HCT116 (cell line): ENCODE results near the gene LIN7A. TPM values are rescaled to one million over a fixed set of nuclear protein-coding genes. Genes with fewer than 3 reads are reported as not detected.

Experiments used
- ATAC-seq: fragments of 200-7000 bp; cut with Tn5 transposase; 2 replicates; pipeline ENCODE4 v1.9.1; 2020; ENCODE audit warnings: mild to moderate bottlenecking, moderate library complexity
- BruUV-seq: library from RNA; stranded (reverse); fragments of 400-500 nt; replicated peaks from 2 replicates; lab custom pipeline; 2021; lab: Mats Ljungman, UMichigan
- CTCF ChIA-PET: fragments of 300-600 bp; sonication (Branson Sonifier 250); formaldehyde crosslinking; loops from one replicate; lab custom pipeline; 2021; ENCODE audit warnings: antibody characterized with exemption; lab: Charles Lee
- POLR2A ChIA-PET: fragments of 300-600, 350-600 bp; sonication (Branson Sonifier 250); formaldehyde crosslinking; loops from one replicate; lab custom pipeline; 2021; ENCODE audit warnings: antibody characterized with exemption; lab: Charles Lee
- RAD21 ChIA-PET, 2 experiments: fragments of 300-600 bp; sonication (Branson Sonifier 250); formaldehyde crosslinking; loops; one replicate each; lab custom pipeline; 2023; ENCODE audit warnings: low total read pairs in 2 of 2; ENCODE audit not compliant: uncharacterized antibody in 2 of 2, unreplicated experiment in 2 of 2, low non-redundant PET in 1 of 2; lab: Charles Lee
- DNase-seq: peaks from one replicate; pipeline ENCODE4 v3.0.0-alpha.2; 2010; ENCODE audit warnings: low read depth, low spot score
- H2AFZ ChIP-seq: fragments of 200-600 bp; shearing (Covaris generic), sonication (generic); 2 replicates; pipeline ENCODE4 v1.6.1; 2017; ENCODE audit warnings: low read depth, mixed run types, mixed read lengths, antibody characterized with exemption, low read length; ENCODE audit not compliant: poor library complexity, severe bottlenecking
- H3K27ac ChIP-seq: 2 replicates; pipeline ENCODE4 v1.5.1; 2012; ENCODE audit warnings: low read depth, low read length
- H3K27me3 ChIP-seq: fragments of 200-600 bp; sonication (generic); 2 replicates; pipeline ENCODE4 v1.6.1; 2016; ENCODE audit warnings: mixed run types, low read length, mixed read lengths; ENCODE audit not compliant: insufficient read depth
- H3K36me3 ChIP-seq, 2 experiments: fragments of 200-500 bp in 1 of 2; fragments of 200-600 bp in 1 of 2; sonication (Bioruptor generic) in 1 of 2; sonication (generic) in 1 of 2; 2 replicates each; pipeline versions ENCODE4 v1.5.1 to v1.6.1; 2014 to 2016; ENCODE audit warnings: low read length in 2 of 2, inconsistent platforms in 1 of 2, mixed read lengths in 1 of 2, mixed run types in 1 of 2; ENCODE audit not compliant: insufficient read depth in 2 of 2, control insufficient read depth in 1 of 2
- H3K4me1 ChIP-seq, 2 experiments: fragments of 200-600 bp in 1 of 2; sonication (generic) in 1 of 2; 2 replicates each; pipeline versions ENCODE4 v1.5.1 to v1.6.1; 2012 to 2017; ENCODE audit warnings: low read length in 2 of 2, inconsistent platforms in 1 of 2, mild to moderate bottlenecking in 1 of 2, mixed read lengths in 1 of 2, mixed run types in 1 of 2, moderate library complexity in 1 of 2; ENCODE audit not compliant: insufficient read depth in 2 of 2, control insufficient read depth in 1 of 2
- H3K4me2 ChIP-seq: fragments of 200-600 bp; sonication (generic); 2 replicates; pipeline ENCODE4 v1.6.1; 2017; ENCODE audit warnings: mixed run types, low read length, mixed read lengths
- H3K4me3 ChIP-seq, 2 experiments: fragments of 200-600 bp in 1 of 2; sonication (generic) in 1 of 2; replicated peaks in 1 of 2; 2 replicates each; pipeline ENCODE4 v1.5.1; 2011 to 2016; ENCODE audit warnings: low read length in 2 of 2, control low read depth in 1 of 2, low read depth in 1 of 2, mild to moderate bottlenecking in 1 of 2, mixed read lengths in 1 of 2, mixed run types in 1 of 2
- H3K79me2 ChIP-seq: fragments of 200-600 bp; sonication (generic); 2 replicates; pipeline ENCODE4 v1.6.1; 2017; ENCODE audit warnings: mild to moderate bottlenecking, mixed run types, low read length, moderate library complexity, mixed read lengths; ENCODE audit not compliant: insufficient read depth
- H3K9ac ChIP-seq: fragments of 200-600 bp; sonication (generic); 2 replicates; pipeline ENCODE4 v1.6.1; 2016; ENCODE audit warnings: low read length, mixed read lengths
- H3K9me2 ChIP-seq: fragments of 200-600 bp; sonication (generic), shearing (Covaris generic); 2 replicates; pipeline ENCODE4 v1.6.1; 2017; ENCODE audit warnings: mixed run types, mild to moderate bottlenecking, moderate library complexity; ENCODE audit not compliant: insufficient read depth
- H3K9me3 ChIP-seq, 2 experiments: fragments of 200-500 bp in 1 of 2; fragments of 200-600 bp in 1 of 2; sonication (Bioruptor generic) in 1 of 2; sonication (generic) in 1 of 2; 2 replicates each; pipeline ENCODE4 v1.6.1; 2014 to 2017; ENCODE audit warnings: low read length in 2 of 2, mixed read lengths in 2 of 2, inconsistent platforms in 1 of 2, low read depth in 1 of 2, mild to moderate bottlenecking in 1 of 2, mixed run types in 1 of 2, moderate library complexity in 1 of 2; ENCODE audit not compliant: control insufficient read depth in 1 of 2, insufficient read depth in 1 of 2
- H4K20me1 ChIP-seq: fragments of 200-600 bp; sonication (generic), shearing (Covaris generic); 2 replicates; pipeline ENCODE4 v1.6.1; 2017; ENCODE audit warnings: mixed run types, mild to moderate bottlenecking, moderate library complexity; ENCODE audit not compliant: insufficient read depth
- CBX3 ChIP-seq: IDR thresholded peaks from 2 replicates; pipeline ENCODE4 v1.6.1; 2012; ENCODE audit warnings: low read depth
- CEBPB ChIP-seq: IDR thresholded peaks from 2 replicates; pipeline ENCODE4 v1.6.1; 2012; ENCODE audit warnings: low read depth
- EGR1 ChIP-seq: IDR thresholded peaks from 2 replicates; pipeline ENCODE4 v1.6.1; 2012; ENCODE audit warnings: low read depth
- ELF1 ChIP-seq: IDR thresholded peaks from 2 replicates; pipeline ENCODE4 v1.6.1; 2012; ENCODE audit warnings: low read depth, borderline replicate concordance
- FOSL1 ChIP-seq: IDR thresholded peaks from 2 replicates; pipeline ENCODE4 v1.6.1; 2012; ENCODE audit warnings: low read depth
- JUND ChIP-seq: IDR thresholded peaks from 2 replicates; pipeline ENCODE4 v1.6.1; 2012
- POLR2A ChIP-seq: IDR thresholded peaks from 2 replicates; pipeline ENCODE4 v1.7.0; 2011; ENCODE audit warnings: borderline replicate concordance; ENCODE audit not compliant: insufficient read depth, insufficient read length; ENCODE audit errors: extremely low read depth
- POLR2AphosphoS5 ChIP-seq: IDR thresholded peaks from 2 replicates; pipeline ENCODE4 v1.6.1; 2011; ENCODE audit warnings: mild to moderate bottlenecking, low read depth, low read length, moderate library complexity
- SIN3A ChIP-seq: IDR thresholded peaks from 2 replicates; pipeline ENCODE4 v1.6.1; 2012; ENCODE audit warnings: low read depth
- TCF7L2 ChIP-seq: IDR thresholded peaks from 2 replicates; pipeline ENCODE4 v1.7.0; 2011; ENCODE audit warnings: borderline replicate concordance, inconsistent platforms; ENCODE audit not compliant: insufficient read depth, insufficient read length; ENCODE audit errors: extremely low read depth
- YY1 ChIP-seq: IDR thresholded peaks from 2 replicates; pipeline ENCODE4 v1.6.1; 2011; ENCODE audit warnings: low read length, low read depth, moderate library complexity, mild to moderate bottlenecking; ENCODE audit not compliant: insufficient replicate concordance; ENCODE audit errors: extremely low read depth
- ZBTB33 ChIP-seq: IDR thresholded peaks from 2 replicates; pipeline ENCODE4 v1.6.1; 2011; ENCODE audit warnings: mild to moderate bottlenecking, low read length, moderate library complexity; ENCODE audit not compliant: insufficient replicate concordance; ENCODE audit errors: extremely low read depth
- ZFX ChIP-seq: fragments of 450-650 bp; IDR thresholded peaks from 2 replicates; pipeline ENCODE4 v1.6.1; 2017
- intact Hi-C: fragments of 100-400 bp; cut with micrococcal nuclease; formaldehyde crosslinking; loops from 2 replicates; pipeline ENCODE4 v1.10.0; 2022
- total RNA-seq: library from RNA; stranded (reverse); gene quantifications from one replicate; pipeline ENCODE4 v1.2.1, GENCODE V29; 2021; ENCODE audit not compliant: unreplicated experiment
- TF ChIP-seq, protein P1 (sequence below): IDR thresholded peaks from 2 replicates; pipeline ENCODE4 v1.6.1; 2012
- TF ChIP-seq, protein P2 (sequence below): IDR thresholded peaks from 2 replicates; pipeline ENCODE4 v1.6.1; 2012; ENCODE audit warnings: low read depth

LIN7A gene
- total RNA-seq, 1 experiment from 2014 or later = 1.5 TPM

DNA sequence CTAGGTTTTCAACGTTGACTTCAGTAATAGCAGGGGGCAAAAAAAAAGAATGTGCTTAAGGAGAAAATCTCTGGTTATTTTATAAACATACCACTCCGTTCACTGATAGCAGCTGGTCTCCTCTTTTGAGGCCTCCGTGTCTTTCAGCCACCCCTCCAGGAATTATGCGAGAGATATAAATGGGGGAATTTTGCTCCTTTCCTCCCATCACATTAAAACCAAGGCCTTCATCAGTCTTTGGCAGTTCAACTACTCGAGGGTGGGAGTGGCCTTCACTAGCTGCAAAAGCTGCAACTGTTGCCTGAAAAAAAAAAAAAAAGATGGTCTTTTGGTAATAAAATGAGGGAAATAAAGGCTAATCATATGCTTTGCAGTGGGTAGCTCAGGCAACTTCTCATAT is 92.1 kb downstream of the LIN7A start:
- H3K27me3 ChIP-seq = peaks cover 19% of the 10 kb centered on the region; the same call in 1 of the 2 replicates
- H3K9me2 ChIP-seq = no peaks in the 10 kb centered on the region
- H3K4me1 ChIP-seq = no peaks in the 10 kb centered on the region
- H3K9me3 ChIP-seq = no peaks in the 10 kb centered on the region
- BruUV-seq = no TSS peak
- TF ChIP-seq JUND (no peak), EGR1 (no peak), CEBPB (no peak), POLR2AphosphoS5 (no peak), YY1 (no peak), ZFX (no peak), FOSL1 (no peak), CBX3 (no peak), POLR2A (no peak), ELF1 (no peak), TCF7L2 (no peak)
- TF ChIP-seq, protein P1, sequence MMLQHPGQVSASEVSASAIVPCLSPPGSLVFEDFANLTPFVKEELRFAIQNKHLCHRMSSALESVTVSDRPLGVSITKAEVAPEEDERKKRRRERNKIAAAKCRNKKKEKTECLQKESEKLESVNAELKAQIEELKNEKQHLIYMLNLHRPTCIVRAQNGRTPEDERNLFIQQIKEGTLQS = no peak
- TF ChIP-seq, all 23 proteins: peak for 0
- Histone ChIP-seq H3K27ac (no peak overlapping the region), H3K9ac (no peak overlapping the region), H3K79me2 (no peaks in the 10 kb centered on the region), H3K4me3 (no peak overlapping the region), H2AFZ (no peak overlapping the region), H3K36me3 (no peaks in the 10 kb centered on the region), H3K4me2 (no peak overlapping the region), H4K20me1 (no peaks in the 10 kb centered on the region)
- intact Hi-C loops = no loop called here
- RAD21 ChIA-PET = no interaction called here
- POLR2A ChIA-PET = no interaction called here
- ATAC-seq = no peak
- CTCF ChIA-PET = interaction anchor here (1.1 kb wide), 2 partner anchors 8 to 412 kb away, joined by 3 to 6 read pairs; no protein-coding TSS in a partner anchor
- DNase-seq = no peak

- ATAC-seq (no peak), DNase-seq (no peak)
- H3K27me3 ChIP-seq = peaks cover 15% of the 10 kb centered on the region; the same call in 1 of the 2 replicates
- H3K9ac ChIP-seq = no peak overlapping the region
- RAD21 ChIA-PET = no interaction called here
- no peaks in the 10 kb centered on the region for H3K79me2 ChIP-seq
- H3K9me3 ChIP-seq = no peaks in the 10 kb centered on the region
- H3K9me2 ChIP-seq = no peaks in the 10 kb centered on the region
- POLR2A ChIA-PET = no interaction called here
- H3K4me3 ChIP-seq = no peak overlapping the region
- H3K36me3 ChIP-seq = no peaks in the 10 kb centered on the region
- intact Hi-C loops = no loop called here
- H3K4me1 ChIP-seq = no peaks in the 10 kb centered on the region
- H3K27ac ChIP-seq = no peak overlapping the region
- no peak overlapping the region for H2AFZ ChIP-seq
- H4K20me1 ChIP-seq = no peaks in the 10 kb centered on the region
- no peak overlapping the region for H3K4me2 ChIP-seq
- CTCF ChIA-PET = no interaction called here
- no TSS peak for BruUV-seq
- no peak for TF ChIP-seq SIN3A
- no peak for TF ChIP-seq POLR2A
- no peak for TF ChIP-seq ZFX
- TF ChIP-seq, protein P1 = no peak
- TF ChIP-seq JUND = no peak
- TF ChIP-seq, protein P2, sequence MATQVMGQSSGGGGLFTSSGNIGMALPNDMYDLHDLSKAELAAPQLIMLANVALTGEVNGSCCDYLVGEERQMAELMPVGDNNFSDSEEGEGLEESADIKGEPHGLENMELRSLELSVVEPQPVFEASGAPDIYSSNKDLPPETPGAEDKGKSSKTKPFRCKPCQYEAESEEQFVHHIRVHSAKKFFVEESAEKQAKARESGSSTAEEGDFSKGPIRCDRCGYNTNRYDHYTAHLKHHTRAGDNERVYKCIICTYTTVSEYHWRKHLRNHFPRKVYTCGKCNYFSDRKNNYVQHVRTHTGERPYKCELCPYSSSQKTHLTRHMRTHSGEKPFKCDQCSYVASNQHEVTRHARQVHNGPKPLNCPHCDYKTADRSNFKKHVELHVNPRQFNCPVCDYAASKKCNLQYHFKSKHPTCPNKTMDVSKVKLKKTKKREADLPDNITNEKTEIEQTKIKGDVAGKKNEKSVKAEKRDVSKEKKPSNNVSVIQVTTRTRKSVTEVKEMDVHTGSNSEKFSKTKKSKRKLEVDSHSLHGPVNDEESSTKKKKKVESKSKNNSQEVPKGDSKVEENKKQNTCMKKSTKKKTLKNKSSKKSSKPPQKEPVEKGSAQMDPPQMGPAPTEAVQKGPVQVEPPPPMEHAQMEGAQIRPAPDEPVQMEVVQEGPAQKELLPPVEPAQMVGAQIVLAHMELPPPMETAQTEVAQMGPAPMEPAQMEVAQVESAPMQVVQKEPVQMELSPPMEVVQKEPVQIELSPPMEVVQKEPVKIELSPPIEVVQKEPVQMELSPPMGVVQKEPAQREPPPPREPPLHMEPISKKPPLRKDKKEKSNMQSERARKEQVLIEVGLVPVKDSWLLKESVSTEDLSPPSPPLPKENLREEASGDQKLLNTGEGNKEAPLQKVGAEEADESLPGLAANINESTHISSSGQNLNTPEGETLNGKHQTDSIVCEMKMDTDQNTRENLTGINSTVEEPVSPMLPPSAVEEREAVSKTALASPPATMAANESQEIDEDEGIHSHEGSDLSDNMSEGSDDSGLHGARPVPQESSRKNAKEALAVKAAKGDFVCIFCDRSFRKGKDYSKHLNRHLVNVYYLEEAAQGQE = no peak
- no peak for TF ChIP-seq ZBTB33
- no peak for TF ChIP-seq TCF7L2
- no peak for TF ChIP-seq EGR1
Observed at GRCh38 chr12:80843969-80844368, 93.8 kb downstream of the LIN7A start.
